GM12801 (cell line): ENCODE results near the gene USP49.

Experiments
- CTCF ChIP-seq: IDR thresholded peaks from one replicate; pipeline ENCODE4 v1.5.1; 2011; ENCODE audit warnings: control low read depth; ENCODE audit not compliant: insufficient read length; ENCODE audit errors: extremely low read depth

USP49 gene

DNA sequence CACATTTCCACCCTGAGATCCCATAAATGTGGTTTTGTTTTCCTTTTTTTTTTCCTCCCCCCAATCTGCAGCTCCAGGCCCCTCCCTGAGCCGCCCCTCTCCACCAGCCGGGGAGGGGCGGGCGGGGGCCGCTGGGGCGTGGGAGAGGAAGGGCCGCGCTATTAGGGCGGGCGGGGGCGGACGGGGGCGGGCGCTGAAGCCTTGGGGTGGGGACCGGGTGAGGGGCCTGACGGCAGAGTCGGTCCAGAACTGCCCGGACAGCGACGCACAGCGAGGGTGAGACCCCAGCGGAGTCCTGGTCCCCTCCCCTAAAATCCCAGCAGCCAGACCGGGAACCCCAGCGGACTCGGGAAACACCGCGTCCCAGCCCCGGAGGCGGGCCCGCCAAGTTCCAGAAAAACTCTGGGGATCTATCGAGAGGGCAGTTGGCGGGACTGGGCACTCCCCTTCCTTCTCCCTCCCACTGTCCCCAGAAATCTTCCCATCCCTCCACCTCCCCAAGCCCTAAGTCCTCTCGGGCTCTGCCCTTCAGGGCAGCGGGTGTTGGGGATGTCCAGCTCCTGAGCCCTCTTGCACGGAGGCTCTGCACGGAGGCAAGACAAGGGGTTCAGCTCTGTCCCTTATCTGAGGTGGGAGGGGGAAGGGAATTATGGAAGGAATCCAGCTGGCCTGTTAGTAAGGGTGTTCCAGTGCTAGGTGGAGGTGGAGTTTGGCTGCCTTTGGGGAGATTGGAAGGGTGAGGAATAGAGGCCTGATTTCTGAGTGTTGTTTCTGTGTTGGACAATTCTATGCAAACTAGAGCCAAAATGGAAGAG lies 114.4 kb downstream of the USP49 start, which contains the start of gene PRICKLE4:
Gene PRICKLE4 (plus strand): TSS at position 232 of the 815 bp plus-strand sequence. CDS start 2,692 bp downstream, outside the sequence.
- TF ChIP-seq CTCF, result no peak

DNA sequence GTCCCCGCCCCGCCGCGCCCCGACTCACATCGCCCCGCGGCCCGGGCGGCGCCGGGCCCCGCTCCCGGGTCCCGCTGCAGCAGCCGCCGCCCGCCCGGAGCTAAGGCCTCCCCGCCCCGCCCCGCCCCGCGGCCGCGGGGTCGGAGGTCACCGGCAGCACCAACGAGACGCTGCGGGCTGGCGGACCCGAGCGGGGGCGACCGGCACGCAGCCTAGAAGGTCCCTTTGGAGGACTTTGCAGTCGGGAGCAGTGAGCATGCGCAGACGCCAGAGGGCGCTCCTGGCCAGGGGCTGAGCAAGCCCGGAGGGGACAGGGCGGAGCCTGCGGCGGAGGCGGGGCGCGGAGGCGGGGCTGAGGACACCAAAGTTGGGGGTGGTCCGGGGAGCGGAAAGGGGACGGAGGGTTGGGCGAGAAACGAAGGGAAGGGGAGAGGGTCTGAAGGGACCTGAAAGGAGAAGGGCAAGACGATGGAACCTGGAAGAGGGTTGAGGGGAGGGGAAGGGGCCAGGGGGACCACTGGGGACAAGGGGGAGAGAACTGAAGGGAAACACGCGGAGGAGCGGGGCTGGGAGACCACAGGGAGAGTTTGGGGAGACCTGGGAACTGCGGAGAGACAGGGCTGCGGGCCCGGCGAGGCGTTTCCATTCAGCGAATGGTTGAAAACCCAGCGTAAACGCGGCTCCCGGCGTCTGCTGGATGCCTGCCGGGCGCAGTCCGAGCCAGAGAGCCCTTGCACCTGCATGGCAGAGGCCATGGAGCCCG lies 115.2 kb downstream of the USP49 start, which contains the start of gene FRS3:
Gene FRS3 (minus strand): TSS at position 113 of the 763 bp plus-strand sequence. CDS start 2,913 bp downstream, outside the sequence.
- TF ChIP-seq CTCF, result no peak

DNA sequence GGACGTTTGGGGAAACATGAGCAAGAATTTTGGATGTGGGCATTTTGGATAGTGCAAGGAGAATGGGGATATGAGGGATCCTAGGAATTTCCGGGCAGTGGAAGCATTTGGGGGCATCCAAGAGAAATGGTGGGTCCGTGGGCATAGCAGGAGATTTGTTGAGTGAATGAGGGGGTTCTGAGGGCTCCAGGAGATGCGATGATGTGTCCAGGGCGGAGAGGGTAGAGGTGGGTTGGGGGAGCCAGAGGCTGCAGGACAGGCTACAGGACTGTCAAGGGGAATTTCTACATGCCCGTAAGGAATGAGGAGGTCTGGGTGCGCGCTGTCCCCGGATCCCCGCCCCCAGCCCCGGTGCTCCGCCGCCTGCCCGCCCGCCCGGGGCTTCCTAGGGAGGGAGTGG lies 115.8 kb downstream of the USP49 start:
- TF ChIP-seq CTCF, result no peak

GRCh38 chr6:41778895-41779294 lies 116.3 kb downstream of the USP49 start:
- TF ChIP-seq CTCF, result no peak

- TF ChIP-seq CTCF, result no peak
Measured at GRCh38 chr6:41777551-41778285, 117.5 kb downstream of the USP49 start.

DNA sequence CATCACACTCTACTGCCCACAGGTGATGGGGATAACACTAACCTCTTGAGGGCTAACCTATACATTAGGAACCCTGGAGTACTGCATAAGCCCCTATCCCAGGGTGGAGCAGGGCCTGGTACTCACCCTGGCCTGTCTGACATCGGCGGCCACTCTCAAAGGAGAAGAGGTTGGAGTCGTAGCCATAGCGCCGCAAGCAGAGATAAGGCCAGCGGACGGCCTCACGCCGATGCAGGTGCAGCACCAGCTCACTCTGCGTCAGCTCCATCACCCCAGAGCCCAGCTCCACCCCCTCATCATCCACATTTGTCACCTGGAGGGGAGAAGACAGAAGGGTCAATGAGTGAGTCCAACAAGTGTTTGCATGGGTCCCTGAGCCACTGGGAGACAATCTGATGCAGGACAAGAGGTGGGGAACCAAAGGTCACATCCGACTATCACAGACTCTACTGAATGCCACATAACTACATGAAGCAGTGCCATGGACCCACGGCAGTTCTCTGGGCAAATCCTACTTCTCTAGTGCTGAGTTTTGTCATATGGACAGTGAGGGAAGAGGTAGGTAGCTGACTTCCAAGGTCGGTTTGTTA lies 119.8 kb downstream of the USP49 start:
- no peak for TF ChIP-seq CTCF
